Measurements from ENCODE around the gene HOXA1.

Gene HOXA1

DNA sequence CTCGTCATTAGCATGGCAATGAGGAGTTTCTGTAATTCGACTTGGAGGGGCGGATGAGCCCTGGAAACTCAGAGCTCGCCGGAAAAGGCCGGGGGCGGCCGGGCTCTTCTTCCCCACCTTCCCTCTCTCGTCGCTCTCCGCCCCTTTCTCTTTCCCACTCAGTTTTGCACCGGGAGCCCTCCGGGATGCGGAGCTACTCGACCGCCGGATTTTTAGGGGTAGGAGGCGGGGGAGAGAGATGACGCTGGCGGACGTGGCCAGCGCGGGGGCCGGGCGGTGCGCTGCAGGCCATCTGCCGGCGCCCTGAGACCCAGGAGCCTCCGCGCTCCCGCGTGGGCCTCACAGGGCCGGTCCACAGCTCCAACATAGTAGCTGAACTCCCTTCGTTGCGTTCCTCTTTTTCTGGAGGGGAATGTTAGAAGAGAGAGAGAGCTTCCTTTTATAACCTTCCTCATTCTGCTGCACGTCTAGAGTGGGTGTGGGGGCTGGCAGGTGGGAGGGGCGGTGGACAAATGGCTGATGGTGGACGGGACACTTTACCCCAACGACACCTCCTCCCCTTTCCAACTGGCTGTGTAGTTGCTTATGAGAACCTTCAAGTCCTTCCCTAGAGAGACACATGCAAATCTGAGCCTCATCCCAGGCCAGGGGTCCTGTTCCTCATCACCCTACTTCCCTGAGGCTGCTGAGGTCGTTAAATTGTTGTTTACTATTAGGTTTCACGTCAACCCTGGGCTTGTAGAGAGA lies 1.1 kb upstream of the HOXA1 start:
- TF ChIP-seq, protein P1, sequence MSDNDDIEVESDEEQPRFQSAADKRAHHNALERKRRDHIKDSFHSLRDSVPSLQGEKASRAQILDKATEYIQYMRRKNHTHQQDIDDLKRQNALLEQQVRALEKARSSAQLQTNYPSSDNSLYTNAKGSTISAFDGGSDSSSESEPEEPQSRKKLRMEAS (IDR thresholded peaks at IDR 0.05), result no peak; the same call in 1 of the 2 replicates
- peak; percentile 47; the same call in 1 of the 2 replicates for TF ChIP-seq EGR1 (IDR thresholded peaks at IDR 0.05)
- no peak for TF ChIP-seq FOXM1 (IDR thresholded peaks at IDR 0.05; ENCODE audit: borderline replicate concordance, low read depth)
- TF ChIP-seq TCF12 (IDR thresholded peaks at IDR 0.05; ENCODE audit: low read depth), result no peak
- peak; percentile 43; the same call in 1 of the 2 replicates for TF ChIP-seq TAF1 (IDR thresholded peaks at IDR 0.05; ENCODE audit: low read depth)
- TF ChIP-seq, protein P2, sequence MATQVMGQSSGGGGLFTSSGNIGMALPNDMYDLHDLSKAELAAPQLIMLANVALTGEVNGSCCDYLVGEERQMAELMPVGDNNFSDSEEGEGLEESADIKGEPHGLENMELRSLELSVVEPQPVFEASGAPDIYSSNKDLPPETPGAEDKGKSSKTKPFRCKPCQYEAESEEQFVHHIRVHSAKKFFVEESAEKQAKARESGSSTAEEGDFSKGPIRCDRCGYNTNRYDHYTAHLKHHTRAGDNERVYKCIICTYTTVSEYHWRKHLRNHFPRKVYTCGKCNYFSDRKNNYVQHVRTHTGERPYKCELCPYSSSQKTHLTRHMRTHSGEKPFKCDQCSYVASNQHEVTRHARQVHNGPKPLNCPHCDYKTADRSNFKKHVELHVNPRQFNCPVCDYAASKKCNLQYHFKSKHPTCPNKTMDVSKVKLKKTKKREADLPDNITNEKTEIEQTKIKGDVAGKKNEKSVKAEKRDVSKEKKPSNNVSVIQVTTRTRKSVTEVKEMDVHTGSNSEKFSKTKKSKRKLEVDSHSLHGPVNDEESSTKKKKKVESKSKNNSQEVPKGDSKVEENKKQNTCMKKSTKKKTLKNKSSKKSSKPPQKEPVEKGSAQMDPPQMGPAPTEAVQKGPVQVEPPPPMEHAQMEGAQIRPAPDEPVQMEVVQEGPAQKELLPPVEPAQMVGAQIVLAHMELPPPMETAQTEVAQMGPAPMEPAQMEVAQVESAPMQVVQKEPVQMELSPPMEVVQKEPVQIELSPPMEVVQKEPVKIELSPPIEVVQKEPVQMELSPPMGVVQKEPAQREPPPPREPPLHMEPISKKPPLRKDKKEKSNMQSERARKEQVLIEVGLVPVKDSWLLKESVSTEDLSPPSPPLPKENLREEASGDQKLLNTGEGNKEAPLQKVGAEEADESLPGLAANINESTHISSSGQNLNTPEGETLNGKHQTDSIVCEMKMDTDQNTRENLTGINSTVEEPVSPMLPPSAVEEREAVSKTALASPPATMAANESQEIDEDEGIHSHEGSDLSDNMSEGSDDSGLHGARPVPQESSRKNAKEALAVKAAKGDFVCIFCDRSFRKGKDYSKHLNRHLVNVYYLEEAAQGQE (IDR thresholded peaks at IDR 0.05; ENCODE audit: low read depth), result no peak
- TF ChIP-seq, protein P3, sequence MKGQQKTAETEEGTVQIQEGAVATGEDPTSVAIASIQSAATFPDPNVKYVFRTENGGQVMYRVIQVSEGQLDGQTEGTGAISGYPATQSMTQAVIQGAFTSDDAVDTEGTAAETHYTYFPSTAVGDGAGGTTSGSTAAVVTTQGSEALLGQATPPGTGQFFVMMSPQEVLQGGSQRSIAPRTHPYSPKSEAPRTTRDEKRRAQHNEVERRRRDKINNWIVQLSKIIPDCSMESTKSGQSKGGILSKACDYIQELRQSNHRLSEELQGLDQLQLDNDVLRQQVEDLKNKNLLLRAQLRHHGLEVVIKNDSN (IDR thresholded peaks at IDR 0.05), result no peak
- TF ChIP-seq NFIC (IDR thresholded peaks at IDR 0.05), result no peak
- TF ChIP-seq EP300 (IDR thresholded peaks at IDR 0.05; ENCODE audit: borderline replicate concordance), result no peak
- TF ChIP-seq CEBPB (IDR thresholded peaks at IDR 0.05), result no peak
- TF ChIP-seq TEAD4 (IDR thresholded peaks at IDR 0.05), result no peak
- TF ChIP-seq ZBTB7A (IDR thresholded peaks at IDR 0.05; ENCODE audit: low read depth), result peak; percentile 66; the same call in 1 of the 2 replicates
- 0 out of 2 replicates have a peak, but pooled peaks have one; percentile 40 for TF ChIP-seq CREB1 (IDR thresholded peaks at IDR 0.05; ENCODE audit: low read depth)
- TF ChIP-seq RAD21 (IDR thresholded peaks at IDR 0.05; ENCODE audit: low read depth), result no peak

DNA sequence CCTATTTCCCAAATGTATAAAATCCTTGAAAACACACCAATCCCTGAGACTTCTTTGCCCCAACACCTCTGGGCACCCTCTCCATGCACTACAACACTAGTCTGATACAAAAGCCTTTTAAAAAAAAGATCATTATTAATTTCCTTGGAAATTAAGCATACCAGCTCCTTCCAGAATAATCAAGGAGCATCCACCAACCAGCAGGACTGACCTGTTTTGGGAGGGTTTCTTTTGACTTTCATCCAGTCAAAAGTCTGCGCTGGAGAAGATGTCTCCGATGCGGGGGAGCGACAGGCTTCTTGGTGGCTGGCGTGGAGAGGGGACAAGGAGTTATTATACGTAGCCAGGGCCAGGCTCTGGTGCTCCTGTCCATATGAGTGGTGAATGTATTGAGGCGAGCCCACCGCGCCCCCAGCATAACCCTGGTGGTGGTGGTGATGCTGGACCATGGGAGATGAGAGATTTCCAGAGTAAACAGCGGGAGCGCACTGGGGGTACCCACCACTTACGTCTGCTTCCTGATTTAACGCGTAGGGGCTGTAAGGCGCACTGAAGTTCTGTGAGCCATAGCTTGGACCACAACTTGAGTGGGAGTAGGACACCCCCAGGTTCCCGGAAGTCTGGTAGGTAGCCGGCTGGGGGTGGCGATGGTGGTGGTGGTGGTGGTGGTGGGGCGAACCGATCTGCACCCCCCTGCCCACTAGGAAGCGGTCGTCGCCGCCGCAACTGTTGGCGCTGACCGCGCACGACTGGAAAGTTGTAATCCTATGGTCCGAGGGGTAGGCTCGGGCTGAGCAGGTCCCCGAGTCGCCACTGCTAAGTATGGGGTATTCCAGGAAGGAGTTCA lies 527 bp downstream of the HOXA1 start:
- TF ChIP-seq, protein P2 (IDR thresholded peaks at IDR 0.05; ENCODE audit: low read depth), result no peak
- TF ChIP-seq TCF12 (IDR thresholded peaks at IDR 0.05; ENCODE audit: low read depth) (no peak), RAD21 (IDR thresholded peaks at IDR 0.05; ENCODE audit: low read depth) (no peak), EGR1 (IDR thresholded peaks at IDR 0.05) (no peak), EP300 (IDR thresholded peaks at IDR 0.05; ENCODE audit: borderline replicate concordance) (no peak), NFIC (IDR thresholded peaks at IDR 0.05) (no peak), TAF1 (IDR thresholded peaks at IDR 0.05; ENCODE audit: low read depth) (no peak), YY1 (IDR thresholded peaks at IDR 0.05; ENCODE audit: low read depth) (no peak), CREB1 (IDR thresholded peaks at IDR 0.05; ENCODE audit: low read depth) (no peak), ZBTB7A (IDR thresholded peaks at IDR 0.05; ENCODE audit: low read depth) (no peak), FOXM1 (IDR thresholded peaks at IDR 0.05; ENCODE audit: borderline replicate concordance, low read depth) (no peak)
- TF ChIP-seq, protein P1 (IDR thresholded peaks at IDR 0.05), result no peak
- TF ChIP-seq, protein P3 (IDR thresholded peaks at IDR 0.05), result no peak

DNA sequence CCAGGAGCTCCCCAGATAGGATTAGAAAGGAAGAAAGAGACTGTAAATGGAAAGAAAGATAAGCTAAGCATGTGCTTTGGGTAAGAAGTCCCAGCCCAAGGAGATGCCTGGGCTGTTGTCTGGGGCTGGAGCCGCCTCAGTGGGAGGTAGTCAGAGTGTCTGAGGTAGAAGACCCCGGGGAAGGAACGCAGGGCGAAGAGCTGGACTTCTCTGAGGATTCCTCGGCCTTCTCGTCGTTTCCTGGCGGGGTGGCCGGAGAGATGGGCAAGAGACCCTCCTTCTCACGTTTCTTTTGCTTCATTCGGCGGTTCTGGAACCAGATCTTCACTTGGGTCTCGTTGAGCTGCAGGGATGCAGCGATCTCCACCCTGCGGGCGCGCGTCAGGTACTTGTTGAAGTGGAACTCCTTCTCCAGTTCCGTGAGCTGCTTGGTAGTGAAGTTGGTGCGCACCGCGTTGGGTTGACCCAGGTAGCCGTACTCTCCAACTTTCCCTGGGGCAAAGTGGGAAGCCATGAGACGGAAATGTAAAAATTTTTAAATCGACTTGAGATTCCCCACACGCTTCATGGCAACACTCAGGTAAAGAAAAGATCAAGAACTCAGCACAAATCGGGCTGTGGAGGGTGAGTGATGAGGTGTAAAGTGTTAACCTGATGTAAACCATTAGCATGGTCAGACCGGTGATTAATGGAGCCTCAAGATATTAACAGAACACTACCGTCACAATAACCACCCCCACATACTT lies 1.3 kb downstream of the HOXA1 start:
- TF ChIP-seq YY1 (IDR thresholded peaks at IDR 0.05; ENCODE audit: low read depth), result no peak
- no peak for TF ChIP-seq TEAD4 (IDR thresholded peaks at IDR 0.05)
- no peak for TF ChIP-seq FOXM1 (IDR thresholded peaks at IDR 0.05; ENCODE audit: borderline replicate concordance, low read depth)
- TF ChIP-seq EP300 (IDR thresholded peaks at IDR 0.05; ENCODE audit: borderline replicate concordance), result no peak
- TF ChIP-seq ZBTB7A (IDR thresholded peaks at IDR 0.05; ENCODE audit: low read depth), result no peak
- TF ChIP-seq, protein P3 (IDR thresholded peaks at IDR 0.05), result no peak

DNA sequence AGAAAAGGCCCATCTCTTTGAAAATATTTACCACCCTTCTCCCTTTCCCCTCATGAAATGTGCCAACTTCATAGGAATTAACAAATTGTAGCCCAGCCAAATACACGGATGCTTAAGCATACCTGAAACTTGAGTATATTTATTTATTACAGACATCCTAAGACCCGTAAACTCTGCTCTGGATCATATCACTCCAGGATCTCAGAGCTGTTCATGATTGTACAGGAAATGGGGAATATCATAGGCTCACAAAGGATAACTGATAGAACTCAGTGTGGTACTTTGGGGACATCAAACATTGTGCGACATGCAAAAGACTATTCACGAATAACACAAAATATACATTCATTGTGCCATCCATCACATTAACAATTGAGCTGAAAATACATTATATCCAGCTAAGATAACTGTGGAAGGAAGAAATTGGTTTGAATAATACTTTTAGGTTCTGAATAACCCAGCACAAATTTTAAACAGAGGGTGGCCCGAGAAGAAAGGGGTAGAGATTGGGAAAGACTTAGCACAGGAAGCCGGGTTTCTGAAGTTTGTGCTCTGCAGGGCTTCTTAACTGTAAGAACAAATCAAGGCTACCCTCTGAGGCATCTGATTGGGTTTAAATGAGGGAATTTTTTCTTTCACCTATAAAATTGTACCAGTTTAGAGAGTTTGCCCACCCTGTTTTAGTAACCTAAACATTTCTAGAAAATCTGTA lies 2.5 kb downstream of the HOXA1 start:
- no peak for TF ChIP-seq EGR1 (IDR thresholded peaks at IDR 0.05)
- TF ChIP-seq, protein P2 (IDR thresholded peaks at IDR 0.05; ENCODE audit: low read depth), result no peak
- TF ChIP-seq, protein P3 (IDR thresholded peaks at IDR 0.05), result no peak
- no peak for TF ChIP-seq EP300 (IDR thresholded peaks at IDR 0.05; ENCODE audit: borderline replicate concordance)
- no peak for TF ChIP-seq CEBPB (IDR thresholded peaks at IDR 0.05)
- TF ChIP-seq FOXM1 (IDR thresholded peaks at IDR 0.05; ENCODE audit: borderline replicate concordance, low read depth), result no peak

All from Ishikawa (cell line).